H1 (cell line): Measurements from ENCODE around the gene FAM222B. TPM values are rescaled to one million over a fixed set of nuclear protein-coding genes. Genes with fewer than 3 reads are reported as not detected.

Experiments
- CTCF ChIA-PET: fragments of 300-600 bp; sonication (Branson Sonifier 250); formaldehyde crosslinking; loops from one replicate; lab custom pipeline; 2021; ENCODE audit not compliant: partially characterized antibody; lab: Charles Lee
- POLR2A ChIA-PET: fragments of 300-600 bp; sonication (Branson Sonifier 250); formaldehyde crosslinking; loops from one replicate; lab custom pipeline; 2021; ENCODE audit warnings: inconsistent platforms; ENCODE audit not compliant: partially characterized antibody; lab: Charles Lee
- DNase-seq, 2 experiments: peaks; one replicate each; pipeline versions ENCODE4 v3.0.0 to v3.0.0-alpha.2; 2010 to 2022; ENCODE audit warnings: low spot score in 2 of 2, low read depth in 1 of 2, mixed read lengths in 1 of 2
- FAIRE-seq: peaks from 2 replicates; lab custom pipeline; 2011; peaks lifted over from hg19 to GRCh38; lab: Jason Lieb, UNC
- H2AFZ ChIP-seq: 2 replicates; pipeline ENCODE4 v1.8.1; 2012; ENCODE audit warnings: low read length, inconsistent platforms
- H2AK5ac ChIP-seq: 2 replicates; pipeline ENCODE4 v1.6.1; 2013; ENCODE audit warnings: low read depth, low read length
- H2BK120ac ChIP-seq: replicated peaks from 2 replicates; pipeline ENCODE3; 2013; ENCODE audit warnings: low read depth, low read length, inconsistent platforms
- H2BK12ac ChIP-seq: 2 replicates; pipeline ENCODE4 v1.6.1; 2013; ENCODE audit warnings: low read depth, low read length
- H2BK15ac ChIP-seq: 2 replicates; pipeline ENCODE4 v1.6.1; 2013; ENCODE audit warnings: low read length
- H2BK20ac ChIP-seq: 2 replicates; pipeline ENCODE4 v1.6.1; 2013; ENCODE audit warnings: low read length
- H2BK5ac ChIP-seq: 2 replicates; pipeline ENCODE4 v1.6.1; 2013; ENCODE audit warnings: low read depth, low read length
- H3K14ac ChIP-seq: 2 replicates; pipeline ENCODE4 v1.6.1; 2013; ENCODE audit warnings: inconsistent platforms; ENCODE audit not compliant: insufficient read length
- H3K18ac ChIP-seq: 2 replicates; pipeline ENCODE4 v1.6.1; 2013; ENCODE audit warnings: low read length; ENCODE audit errors: extremely low read depth
- H3K23ac ChIP-seq: 2 replicates; pipeline ENCODE4 v1.6.1; 2013; ENCODE audit warnings: inconsistent platforms; ENCODE audit not compliant: insufficient read length
- H3K23me2 ChIP-seq: 2 replicates; pipeline ENCODE4 v1.6.1; 2013; ENCODE audit warnings: low read depth, low read length
- H3K27ac ChIP-seq: 2 replicates; pipeline ENCODE4 v1.6.1; 2011; ENCODE audit warnings: low read depth, low read length, inconsistent platforms
- H3K27me3 ChIP-seq, 4 experiments: replicated peaks in 1 of 4; 1 replicate in 1 of 4; 2 replicates in 3 of 4; pipeline versions ENCODE4 v1.6.1 to v1.8.1; 2011 to 2013; ENCODE audit warnings: low read length in 3 of 4, mild to moderate bottlenecking in 3 of 4, inconsistent platforms in 2 of 4, mixed read lengths in 2 of 4, moderate library complexity in 1 of 4; ENCODE audit not compliant: control insufficient read depth in 3 of 4, insufficient read depth in 3 of 4; ENCODE audit errors: extremely low read depth in 1 of 4
- H3K36me3 ChIP-seq, 4 experiments: 2 replicates each; pipeline versions ENCODE4 v1.6.1 to v1.8.1; 2011 to 2013; ENCODE audit warnings: mild to moderate bottlenecking in 4 of 4, low read length in 3 of 4, moderate library complexity in 2 of 4, control low read depth in 1 of 4, inconsistent platforms in 1 of 4; ENCODE audit not compliant: insufficient read depth in 4 of 4, control insufficient read depth in 2 of 4
- H3K4ac ChIP-seq: replicated peaks from 2 replicates; pipeline ENCODE3; 2013; ENCODE audit warnings: low read length, low read depth, mixed read lengths, inconsistent platforms; ENCODE audit not compliant: insufficient read length
- H3K4me1 ChIP-seq, 4 experiments: replicated peaks in 1 of 4; 1 replicate in 1 of 4; 2 replicates in 3 of 4; pipeline versions ENCODE4 v1.6.1 to v1.8.1; 2011 to 2013; ENCODE audit warnings: low read length in 3 of 4, inconsistent platforms in 2 of 4, mixed read lengths in 1 of 4; ENCODE audit not compliant: insufficient read depth in 4 of 4, control insufficient read depth in 3 of 4
- H3K4me2 ChIP-seq, 2 experiments: 2 replicates each; pipeline versions ENCODE4 v1.6.1 to v1.8.1; 2011 to 2013; ENCODE audit warnings: low read depth in 2 of 2, low read length in 2 of 2, control low read depth in 1 of 2, inconsistent platforms in 1 of 2, mild to moderate bottlenecking in 1 of 2; ENCODE audit not compliant: insufficient read depth in 1 of 2
- H3K4me3 ChIP-seq, 4 experiments: fragments of 200-600, 300-600 bp in 1 of 4; sonication (generic), shearing (Covaris generic), sonication (Bioruptor Twin) in 1 of 4; 2 replicates each; pipeline versions ENCODE4 v1.5.1 to v1.8.1; 2011 to 2016; ENCODE audit warnings: low read length in 4 of 4, low read depth in 3 of 4, control low read depth in 2 of 4, inconsistent platforms in 2 of 4, mild to moderate bottlenecking in 2 of 4, mixed read lengths in 1 of 4, moderate library complexity in 1 of 4; ENCODE audit not compliant: insufficient read depth in 2 of 4; ENCODE audit errors: extremely low read depth in 1 of 4
- H3K56ac ChIP-seq: replicated peaks from 2 replicates; pipeline ENCODE3; 2013; ENCODE audit warnings: low read depth, mild to moderate bottlenecking, mixed read lengths, low read length, inconsistent platforms; ENCODE audit not compliant: insufficient read length
- H3K79me1 ChIP-seq: 2 replicates; pipeline ENCODE4 v1.6.1; 2013; ENCODE audit warnings: low read depth, low read length, control low read depth
- H3K79me2 ChIP-seq, 2 experiments: 2 replicates each; pipeline versions ENCODE4 v1.6.1 to v1.8.1; 2012 to 2013; ENCODE audit warnings: low read length in 2 of 2, mild to moderate bottlenecking in 2 of 2, inconsistent platforms in 1 of 2; ENCODE audit not compliant: insufficient read depth in 2 of 2, control insufficient read depth in 1 of 2
- H3K9ac ChIP-seq, 4 experiments: replicated peaks in 1 of 4; 1 replicate in 1 of 4; 2 replicates in 3 of 4; pipeline versions ENCODE4 v1.6.1 to v1.8.1; 2011 to 2013; ENCODE audit warnings: low read depth in 3 of 4, low read length in 3 of 4, control low read depth in 2 of 4, mild to moderate bottlenecking in 2 of 4, moderate library complexity in 2 of 4, inconsistent platforms in 1 of 4; ENCODE audit errors: extremely low read depth in 1 of 4
- H3K9me3 ChIP-seq, 2 experiments: 2 replicates each; pipeline versions ENCODE4 v1.6.1 to v1.8.1; 2012 to 2013; ENCODE audit warnings: mild to moderate bottlenecking in 2 of 2, moderate library complexity in 2 of 2, control low read depth in 1 of 2, inconsistent platforms in 1 of 2, low read depth in 1 of 2, low read length in 1 of 2, mixed read lengths in 1 of 2; ENCODE audit not compliant: insufficient read depth in 2 of 2
- H4K20me1 ChIP-seq, 2 experiments: replicated peaks in 1 of 2; 2 replicates each; pipeline versions ENCODE3 to v1.8.1; 2011 to 2013; ENCODE audit warnings: inconsistent platforms in 2 of 2, low read length in 2 of 2, mild to moderate bottlenecking in 1 of 2; ENCODE audit not compliant: insufficient read depth in 2 of 2, control insufficient read depth in 1 of 2
- H4K5ac ChIP-seq: 2 replicates; pipeline ENCODE4 v1.6.1; 2013; ENCODE audit warnings: low read length, low read depth, mixed read lengths, inconsistent platforms; ENCODE audit not compliant: insufficient read length
- H4K8ac ChIP-seq: 2 replicates; pipeline ENCODE4 v1.8.0; 2013; ENCODE audit warnings: mild to moderate bottlenecking, moderate library complexity, low read length, inconsistent platforms; ENCODE audit not compliant: insufficient read depth; ENCODE audit errors: extremely low read depth
- H4K91ac ChIP-seq: replicated peaks from 2 replicates; pipeline ENCODE3; 2013; ENCODE audit warnings: low read length, mixed read lengths, inconsistent platforms; ENCODE audit not compliant: insufficient read length
- BACH1 ChIP-seq: IDR thresholded peaks from 2 replicates; pipeline ENCODE4 v1.6.1; 2012; ENCODE audit warnings: low read length, improper control_type of control experiment
- CEBPB ChIP-seq: IDR thresholded peaks from 2 replicates; pipeline ENCODE4 v1.6.1; 2012; ENCODE audit warnings: low read depth, low read length
- GABPA ChIP-seq: IDR thresholded peaks from 2 replicates; pipeline ENCODE4 v1.6.1; 2011; ENCODE audit warnings: mild to moderate bottlenecking, low read length, moderate library complexity, borderline replicate concordance; ENCODE audit not compliant: insufficient read depth
- JUND ChIP-seq: IDR thresholded peaks from 2 replicates; pipeline ENCODE4 v1.6.1; 2011; ENCODE audit warnings: mild to moderate bottlenecking, improper control_type of control experiment, low read length
- KDM1A ChIP-seq: fragments of 200-600, 300-600 bp; sonication (generic); IDR thresholded peaks from 2 replicates; pipeline ENCODE4 v1.7.1; 2016; ENCODE audit warnings: mild to moderate bottlenecking, low read length, borderline replicate concordance
- PHF8 ChIP-seq: fragments of 200-600 bp; sonication (generic); conservative IDR thresholded peaks from 2 replicates; pipeline ENCODE4 v1.7.1; 2012; ENCODE audit warnings: low read depth, mild to moderate bottlenecking, inconsistent platforms, low read length, moderate library complexity
- POLR2A ChIP-seq, 2 experiments: IDR thresholded peaks; 1 replicate in 1 of 2; 2 replicates in 1 of 2; pipeline ENCODE4 v1.6.1; 2011; ENCODE audit warnings: low read depth in 2 of 2, low read length in 2 of 2, mild to moderate bottlenecking in 2 of 2; ENCODE audit errors: control extremely low read depth in 1 of 2
- RBBP5 ChIP-seq: IDR thresholded peaks from 2 replicates; pipeline ENCODE4 v1.7.1; 2012; ENCODE audit warnings: low read depth, mild to moderate bottlenecking, inconsistent platforms, low read length, moderate library complexity, borderline replicate concordance
- SIN3A ChIP-seq, 2 experiments: IDR thresholded peaks in 1 of 2; conservative IDR thresholded peaks in 1 of 2; 2 replicates each; pipeline ENCODE4 v1.6.1; 2011 to 2012; ENCODE audit warnings: low read length in 2 of 2, improper control_type of control experiment in 1 of 2, low read depth in 1 of 2, mild to moderate bottlenecking in 1 of 2
- SIX5 ChIP-seq: IDR thresholded peaks from 2 replicates; pipeline ENCODE4 v1.6.1; 2011; ENCODE audit warnings: mild to moderate bottlenecking, low read depth, low read length
- SUZ12 ChIP-seq: fragments of 200-600 bp; sonication (generic); IDR thresholded peaks from 2 replicates; pipeline ENCODE4 v1.6.1; 2012; ENCODE audit warnings: mild to moderate bottlenecking, inconsistent platforms, low read length, moderate library complexity, mixed read lengths
- TBP ChIP-seq: IDR thresholded peaks from 2 replicates; pipeline ENCODE4 v1.6.1; 2011; ENCODE audit warnings: low read depth, low read length, improper control_type of control experiment
- WGBS, 2 experiments: shearing (Covaris generic) in 1 of 2; methylation state at CpG; one replicate each; pipeline versions ENCODE4 v1.1.6 to v1.1.7; 2013 to 2015; ENCODE audit warnings: low lambda C conversion rate in 2 of 2, mixed read lengths in 2 of 2, inconsistent platforms in 1 of 2, low coverage in 1 of 2, missing lambda C conversion rate in 1 of 2; ENCODE audit not compliant: insufficient replicate concordance in 2 of 2, insufficient coverage in 1 of 2, insufficient read length in 1 of 2; ENCODE audit errors: extremely low coverage in 1 of 2, missing lambda C conversion rate in 1 of 2; 5-methylcytosine and 5-hydroxymethylcytosine counted together
- polyA plus RNA-seq, 7 experiments: library from polyadenylated mRNA; depleted of rRNA in 3 of 7; stranded (reverse) in 5 of 7; unstranded in 2 of 7; fragments of >200 nt in 5 of 7; fragments of 200-250 nt in 2 of 7; gene quantifications; 1 replicate in 5 of 7; 2 replicates in 1 of 7; 4 replicates in 1 of 7; pipeline versions ENCODE4 v1.2.1 to v1.2.3, GENCODE V29; 2011 to 2013; ENCODE audit warnings: missing spikeins in 2 of 7, mixed read lengths in 2 of 7
- total RNA-seq: library from RNA; stranded (reverse); fragmentation: NEBNext Ultra II Directional; extraction: Animal tissue kit (Norgen Biotek cat#: 25700); gene quantifications from 2 replicates; pipeline ENCODE4 v1.2.1, GENCODE V29; 2021

Gene FAM222B
- total and polyA plus RNA-seq, 2 of the 8 experiments (the other 6 are each of a cell fraction or from before 2014, with no cell fraction given), result 42.1 to 81.7 TPM

DNA sequence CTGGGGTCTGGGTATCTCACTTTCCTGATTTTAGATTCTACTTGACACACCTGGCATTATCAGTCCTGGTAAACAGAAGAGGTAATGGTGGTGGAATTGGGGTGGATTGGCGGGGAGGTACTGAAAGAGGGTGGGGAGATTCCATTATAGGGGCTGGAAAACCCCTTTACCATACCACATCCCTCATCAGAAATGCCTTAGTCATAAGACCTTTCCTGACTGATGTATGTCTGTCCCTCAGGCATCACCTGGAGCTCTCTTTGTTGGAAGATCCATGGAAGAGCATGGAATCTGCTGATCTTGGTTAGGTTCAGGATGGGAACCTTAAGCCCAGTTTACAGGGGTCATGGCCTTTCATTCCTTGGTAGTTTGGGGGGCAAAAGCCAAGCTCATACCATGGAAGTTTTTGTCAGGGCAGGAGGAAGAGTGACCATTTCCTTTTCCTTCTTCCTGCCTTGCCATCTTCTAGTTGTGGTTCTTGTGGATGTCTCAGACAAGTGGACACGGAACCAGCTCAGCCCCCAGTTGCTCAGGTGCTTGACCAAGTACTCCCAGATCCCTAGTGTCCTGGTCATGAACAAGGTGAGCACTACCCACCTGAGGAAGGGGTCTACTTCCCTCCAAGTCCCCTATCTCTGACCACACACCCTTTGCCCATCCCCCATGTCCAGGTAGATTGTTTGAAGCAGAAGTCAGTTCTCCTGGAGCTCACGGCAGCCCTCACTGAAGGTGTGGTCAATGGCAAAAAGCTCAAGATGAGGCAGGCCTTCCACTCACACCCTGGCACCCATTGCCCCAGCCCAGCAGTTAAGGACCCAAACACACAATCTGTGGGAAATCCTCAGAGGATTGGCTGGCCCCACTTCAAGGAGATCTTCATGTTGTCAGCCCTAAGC lies 15.6 kb upstream of the FAM222B start:
- ChIA-PET CTCF (interaction anchor here (0.8 to 3.9 kb wide), 6 partner anchors 9 to 131 kb away, joined by 3 to 27 read pairs (median 6); no protein-coding TSS in a partner anchor), POLR2A (interaction anchor here (0.6 to 1.5 kb wide), 3 partner anchors 9 to 32 kb away, joined by 3 to 4 read pairs (median 4); no protein-coding TSS in a partner anchor)
- no peaks in the 10 kb centered on the region; a peak in 2 of 7 replicates for H3K4me1 ChIP-seq
- peaks cover 2% of the 10 kb centered on the region for H3K23me2 ChIP-seq
- H3K56ac ChIP-seq, result no peak overlapping the region
- WGBS, 2 experiments, result 91% methylated on average over 3 of the region's 3 CpGs; no CpG with 5 or more reads in 1 of the 2 experiments
- H3K14ac ChIP-seq, result no peak overlapping the region
- H3K4me3 ChIP-seq, result no peak overlapping the region
- no peak overlapping the region for H3K23ac ChIP-seq
- no peak overlapping the region for H3K4ac ChIP-seq
- no peak overlapping the region for H2BK20ac ChIP-seq
- peaks cover 1 to 3% of the 10 kb centered on the region in 2 experiments for H4K20me1 ChIP-seq
- H4K5ac ChIP-seq, result no peak overlapping the region
- no peaks in the 10 kb centered on the region for H3K9me3 ChIP-seq
- H2BK5ac ChIP-seq, result no peak overlapping the region
- no peak overlapping the region for H3K9ac ChIP-seq
- no peak overlapping the region for H3K18ac ChIP-seq
- H2BK12ac ChIP-seq, result no peak overlapping the region
- no peak overlapping the region for H2BK15ac ChIP-seq
- peaks cover 0 to 6% of the 10 kb centered on the region in 2 experiments; a peak in 2 of 4 replicates for H3K79me2 ChIP-seq
- H3K27me3 ChIP-seq, result no peaks in the 10 kb centered on the region
- no peak overlapping the region for H3K4me2 ChIP-seq
- no peak overlapping the region for H2AK5ac ChIP-seq
- peaks cover 2% of the 10 kb centered on the region; the same call in 1 of the 2 replicates for H3K79me1 ChIP-seq
- no peak overlapping the region for H3K27ac ChIP-seq
- no peak overlapping the region for H4K91ac ChIP-seq
- H2AFZ ChIP-seq, result no peak overlapping the region
- FAIRE-seq, result no peak
- peaks cover 16 to 23% (median 20%) of the 10 kb centered on the region in 4 experiments; a peak in 7 of 8 replicates for H3K36me3 ChIP-seq
- DNase-seq, result no peak
- H4K8ac ChIP-seq, result no peak overlapping the region
- no peak overlapping the region for H2BK120ac ChIP-seq
- TF ChIP-seq PHF8 (no peak), BACH1 (no peak), SIN3A (conservative IDR thresholded peaks at IDR 0.05 in 1 of 2, IDR thresholded peaks at IDR 0.05 in 1 of 2; ENCODE audit: low read depth in 1 of 2, low read length in 2 of 2) (no peak), RBBP5 (no peak), GABPA (no peak), CEBPB (no peak), SIX5 (no peak), TBP (no peak), JUND (no peak), KDM1A (no peak), SUZ12 (no peak), POLR2A (IDR thresholded peaks at IDR 0.05; ENCODE audit: control extremely low read depth in 1 of 2, low read depth in 2 of 2, low read length in 2 of 2) (no peak)
